ENCODE measurements around the gene RASGEF1C. TPM values are rescaled to one million over a fixed set of nuclear protein-coding genes. Genes with fewer than 3 reads are reported as not detected.

Gene RASGEF1C
- polyA plus RNA-seq, 3 donors, result not detected

DNA sequence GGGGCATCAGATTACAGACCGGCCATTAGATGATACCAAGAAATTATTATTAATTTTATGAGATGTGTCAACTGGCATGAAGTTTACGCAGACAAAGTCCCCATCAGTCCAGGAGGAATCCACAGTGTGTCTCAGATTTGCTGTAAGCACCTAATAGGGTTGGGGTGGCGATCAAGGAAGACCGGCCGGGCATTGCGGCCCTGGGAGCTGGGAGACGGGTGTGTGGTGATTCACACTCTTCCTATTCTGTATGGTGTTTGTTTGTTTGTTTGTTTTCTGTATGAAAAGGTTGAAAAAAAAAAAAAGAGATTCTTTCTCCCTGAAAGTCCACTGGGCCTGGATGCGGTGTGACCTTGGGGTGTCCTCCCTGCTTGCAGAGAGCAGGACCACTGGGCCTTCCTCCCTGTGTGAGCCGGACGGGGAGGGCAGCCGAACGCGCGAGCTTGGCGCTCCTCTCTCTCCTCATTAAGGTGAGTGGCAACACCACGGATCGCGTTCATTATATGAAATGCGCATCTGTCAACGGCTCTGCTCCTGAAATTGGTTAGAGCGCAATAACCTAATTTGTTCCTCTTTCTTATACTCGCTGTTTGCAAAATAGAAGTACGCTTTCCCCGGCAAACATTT lies 15.1 kb downstream of the RASGEF1C start:
- Histone ChIP-seq H2AFZ (ENCODE audit: insufficient read depth, low read depth, low read length, poor library complexity, severe bottlenecking) (no peak overlapping the region), H3K9ac (ENCODE audit: insufficient read depth, low read length, poor library complexity, severe bottlenecking) (no peak overlapping the region), H3K27me3 (ENCODE audit: control insufficient read depth in 2 of 2, insufficient read depth in 2 of 2, low read length in 2 of 2) (no peaks in the 10 kb centered on the region), H3K79me2 (ENCODE audit: insufficient read depth, low read length) (no peaks in the 10 kb centered on the region), H3K4me3 (replicated peaks in 1 of 3; ENCODE audit: low read depth in 2 of 3, low read length in 3 of 3) (no peak overlapping the region), H3K4me2 (replicated peaks; ENCODE audit: extremely low read depth, low read length, poor library complexity, severe bottlenecking) (no peak overlapping the region), H3K36me3 (replicated peaks in 1 of 2; ENCODE audit: control insufficient read depth in 1 of 2, insufficient read depth in 2 of 2, low read length in 2 of 2) (no peaks in the 10 kb centered on the region), H3K9me3 (replicated peaks in 1 of 2; ENCODE audit: control insufficient read depth in 1 of 2, insufficient read depth in 1 of 2, low read length in 2 of 2) (no peaks in the 10 kb centered on the region), H3K27ac (ENCODE audit: low read depth in 1 of 2, low read length in 2 of 2) (no peak overlapping the region), H4K20me1 (ENCODE audit: insufficient read depth, low read length) (no peaks in the 10 kb centered on the region), H3K4me1 (ENCODE audit: control insufficient read depth in 1 of 2, insufficient read depth in 2 of 2, low read length in 2 of 2) (no peaks in the 10 kb centered on the region)
- Mint-ChIP-seq H3K36me3 (no peaks in the 10 kb centered on the region), H3K4me1 (no peaks in the 10 kb centered on the region), H3K27me3 (ENCODE audit: low read depth in 3 of 3) (peaks cover 2 to 3% (median 2%) of the 10 kb centered on the region in 3 donors), H3K27ac (no peak overlapping the region), H3K4me3 (no peak overlapping the region), H3K9me3 (peaks cover 0 to 11% (median 7%) of the 10 kb centered on the region in 7 donors)
- TF ChIP-seq, protein P1, sequence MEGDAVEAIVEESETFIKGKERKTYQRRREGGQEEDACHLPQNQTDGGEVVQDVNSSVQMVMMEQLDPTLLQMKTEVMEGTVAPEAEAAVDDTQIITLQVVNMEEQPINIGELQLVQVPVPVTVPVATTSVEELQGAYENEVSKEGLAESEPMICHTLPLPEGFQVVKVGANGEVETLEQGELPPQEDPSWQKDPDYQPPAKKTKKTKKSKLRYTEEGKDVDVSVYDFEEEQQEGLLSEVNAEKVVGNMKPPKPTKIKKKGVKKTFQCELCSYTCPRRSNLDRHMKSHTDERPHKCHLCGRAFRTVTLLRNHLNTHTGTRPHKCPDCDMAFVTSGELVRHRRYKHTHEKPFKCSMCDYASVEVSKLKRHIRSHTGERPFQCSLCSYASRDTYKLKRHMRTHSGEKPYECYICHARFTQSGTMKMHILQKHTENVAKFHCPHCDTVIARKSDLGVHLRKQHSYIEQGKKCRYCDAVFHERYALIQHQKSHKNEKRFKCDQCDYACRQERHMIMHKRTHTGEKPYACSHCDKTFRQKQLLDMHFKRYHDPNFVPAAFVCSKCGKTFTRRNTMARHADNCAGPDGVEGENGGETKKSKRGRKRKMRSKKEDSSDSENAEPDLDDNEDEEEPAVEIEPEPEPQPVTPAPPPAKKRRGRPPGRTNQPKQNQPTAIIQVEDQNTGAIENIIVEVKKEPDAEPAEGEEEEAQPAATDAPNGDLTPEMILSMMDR (IDR thresholded peaks at IDR 0.05), result no peak
- intact Hi-C loops (cut with micrococcal nuclease), result no loop called here
- no peak for DNase-seq
- WGBS (ENCODE audit: insufficient coverage), result 96% methylated on average over 16 of the region's 24 CpGs

GRCh38 chr5:180191716-180192115 lies 17.3 kb downstream of the RASGEF1C start:
- H3K4me1 Mint-ChIP-seq, result no peaks in the 10 kb centered on the region
- no peak overlapping the region for H3K4me3 ChIP-seq (replicated peaks in 1 of 3; ENCODE audit: low read depth in 2 of 3, low read length in 3 of 3)
- peaks cover 2 to 3% of the 10 kb centered on the region in 2 donors for H3K9me3 ChIP-seq (replicated peaks in 1 of 2; ENCODE audit: control insufficient read depth in 1 of 2, insufficient read depth in 1 of 2, low read length in 2 of 2)
- H3K4me3 Mint-ChIP-seq, result no peak overlapping the region
- no peaks in the 10 kb centered on the region for H3K4me1 ChIP-seq (ENCODE audit: control insufficient read depth in 1 of 2, insufficient read depth in 2 of 2, low read length in 2 of 2)
- no peaks in the 10 kb centered on the region for H4K20me1 ChIP-seq (ENCODE audit: insufficient read depth, low read length)
- intact Hi-C loops (cut with micrococcal nuclease), result no loop called here
- no peaks in the 10 kb centered on the region for H3K36me3 ChIP-seq (replicated peaks in 1 of 2; ENCODE audit: control insufficient read depth in 1 of 2, insufficient read depth in 2 of 2, low read length in 2 of 2)
- H3K27me3 ChIP-seq (ENCODE audit: control insufficient read depth in 2 of 2, insufficient read depth in 2 of 2, low read length in 2 of 2), result no peaks in the 10 kb centered on the region
- H3K27ac ChIP-seq (ENCODE audit: low read depth in 1 of 2, low read length in 2 of 2), result no peak overlapping the region
- no peaks in the 10 kb centered on the region for H3K36me3 Mint-ChIP-seq
- H3K9ac ChIP-seq (ENCODE audit: insufficient read depth, low read length, poor library complexity, severe bottlenecking), result no peak overlapping the region
- H3K79me2 ChIP-seq (ENCODE audit: insufficient read depth, low read length), result no peaks in the 10 kb centered on the region
- TF ChIP-seq, protein P1 (IDR thresholded peaks at IDR 0.05), result no peak
- H2AFZ ChIP-seq (ENCODE audit: insufficient read depth, low read depth, low read length, poor library complexity, severe bottlenecking), result no peak overlapping the region
- whole genome bisulfite sequencing (ENCODE audit: insufficient coverage), result 78% methylated on average over 4 of the region's 6 CpGs
- peaks cover 2 to 22% (median 16%) of the 10 kb centered on the region in 7 donors for H3K9me3 Mint-ChIP-seq
- no peak overlapping the region for H3K27ac Mint-ChIP-seq
- DNase-seq, result no peak
- no peak overlapping the region for H3K4me2 ChIP-seq (replicated peaks; ENCODE audit: extremely low read depth, low read length, poor library complexity, severe bottlenecking)
- peaks cover 0 to 2% (median 2%) of the 10 kb centered on the region in 3 donors for H3K27me3 Mint-ChIP-seq (ENCODE audit: low read depth in 3 of 3)
